ENCODE data around the gene FTSJ3. TPM values are rescaled to one million over a fixed set of nuclear protein-coding genes. Genes with fewer than 3 reads are reported as not detected.

FTSJ3 gene
- total and polyA plus RNA-seq, 10 of the 15 experiments (the other 5 are each of a cell fraction or from before 2014, with no cell fraction given) = 17.2 to 79.2 (median 50.4) TPM

- TF ChIP-seq PKNOX1 (IDR thresholded peaks at IDR 0.05) (no peak), NFYA (IDR thresholded peaks at IDR 0.05; ENCODE audit: borderline replicate concordance, low read depth, low read length) (no peak)
Measured at GRCh38 chr17:63834431-63835166, 7.1 kb upstream of the FTSJ3 start (continued).

GRCh38 chr17:63833741-63834373 is 6.4 kb upstream of the FTSJ3 start:
- BruUV-seq (replicated peaks) = no TSS peak
- peaks cover 27% of the 10 kb centered on the region for H3K79me2 ChIP-seq (ENCODE audit: control insufficient read depth, insufficient read depth, low read length)
- DNase-seq (ENCODE audit: low read depth, low spot score) = no peak
- no peak for ATAC-seq
- no peaks in the 10 kb centered on the region for H4K20me1 ChIP-seq (ENCODE audit: control insufficient read depth, insufficient read depth)
- no peak overlapping the region for H2AFZ ChIP-seq (ENCODE audit: control insufficient read depth, low read depth, low read length)
- no peaks in the 10 kb centered on the region for H3K27me3 ChIP-seq (replicated peaks in 1 of 2; ENCODE audit: control insufficient read depth in 2 of 2, insufficient read depth in 2 of 2, low read length in 1 of 2)
- RAD21 ChIA-PET (ENCODE audit: unreplicated experiment) = interaction anchor here (1.2 kb wide), 2 partner anchors 44 to 222 kb away, joined by 3 to 4 read pairs; no protein-coding TSS in a partner anchor
- SMC1A ChIA-PET (ENCODE audit: uncharacterized antibody, unreplicated experiment) = interaction anchor here (0.5 to 1.0 kb wide), 3 partner anchors 82 to 151 kb away, joined by 3 read pairs; no protein-coding TSS in a partner anchor
- intact Hi-C loops (cut with micrococcal nuclease; ENCODE audit: unreplicated experiment) = no loop called here
- CTCF ChIA-PET = interaction anchor here (0.8 to 2.3 kb wide), 12 partner anchors 7 to 267 kb away, joined by 3 to 8 read pairs (median 4); no protein-coding TSS in a partner anchor
- no peak overlapping the region for H3K4me2 ChIP-seq (ENCODE audit: control insufficient read depth, insufficient read depth)
- 90% methylated on average over 15 of the region's 15 CpGs for WGBS (ENCODE audit: insufficient coverage, insufficient replicate concordance, low lambda C conversion rate, missing lambda C conversion rate)
- POLR2A ChIA-PET = interaction anchor here (0.7 to 1.0 kb wide), 2 partner anchors 9 to 60 kb away, joined by 3 read pairs; partner anchors contain the start of genes CCDC47 and SMARCD2
- no peak overlapping the region for H3K27ac ChIP-seq (ENCODE audit: control insufficient read depth, insufficient read depth)
- TF ChIP-seq ETV6 (conservative IDR thresholded peaks at IDR 0.05 in 1 of 2, IDR thresholded peaks at IDR 0.05 in 1 of 2; ENCODE audit: borderline replicate concordance in 1 of 2, low read depth in 1 of 2) (no peak), POLR2A (IDR thresholded peaks at IDR 0.05; ENCODE audit: low read depth, low read length) (peak; percentile 37; the same call in 1 of the 2 replicates)
- no peak overlapping the region for H3K4me3 ChIP-seq
- peaks cover 35 to 48% of the 10 kb centered on the region in 2 experiments for H3K36me3 ChIP-seq (ENCODE audit: control insufficient read depth in 2 of 2, insufficient read depth in 2 of 2, low read length in 1 of 2)
- in situ Hi-C loops (cut with MboI) = loop anchor here (25.0 kb wide), 1 partner anchor 397 kb away; the partner anchor contains the start of gene CYB561
- H3K4me1 ChIP-seq (ENCODE audit: control insufficient read depth, insufficient read depth, low read length) = peaks cover 6% of the 10 kb centered on the region; the same call in 1 of the 2 replicates
- FAIRE-seq = no peak
- no peaks in the 10 kb centered on the region for H3K9me3 ChIP-seq (replicated peaks; ENCODE audit: control insufficient read depth, insufficient read depth, low read length)
- H3K9ac ChIP-seq (ENCODE audit: control insufficient read depth, insufficient read depth, low read length) = no peak overlapping the region
